NCI-H1694 treated with DMSO at 0.1 percent for 48 hours (cell line): ENCODE measurements around the gene RNF10.
A peak's percentile ranks its signal among the peaks of the same experiment; 100 is the strongest.
"Not testable (repeated sequence)": the region's sequence is repeated elsewhere in the genome, so short reads cannot be mapped to it uniquely, and the experiment has no call there.

Experiments
- DNase-seq: peaks from one replicate; lab custom pipeline; 2025; lab: John Stamatoyannopoulos, UW

RNF10 gene

DNA sequence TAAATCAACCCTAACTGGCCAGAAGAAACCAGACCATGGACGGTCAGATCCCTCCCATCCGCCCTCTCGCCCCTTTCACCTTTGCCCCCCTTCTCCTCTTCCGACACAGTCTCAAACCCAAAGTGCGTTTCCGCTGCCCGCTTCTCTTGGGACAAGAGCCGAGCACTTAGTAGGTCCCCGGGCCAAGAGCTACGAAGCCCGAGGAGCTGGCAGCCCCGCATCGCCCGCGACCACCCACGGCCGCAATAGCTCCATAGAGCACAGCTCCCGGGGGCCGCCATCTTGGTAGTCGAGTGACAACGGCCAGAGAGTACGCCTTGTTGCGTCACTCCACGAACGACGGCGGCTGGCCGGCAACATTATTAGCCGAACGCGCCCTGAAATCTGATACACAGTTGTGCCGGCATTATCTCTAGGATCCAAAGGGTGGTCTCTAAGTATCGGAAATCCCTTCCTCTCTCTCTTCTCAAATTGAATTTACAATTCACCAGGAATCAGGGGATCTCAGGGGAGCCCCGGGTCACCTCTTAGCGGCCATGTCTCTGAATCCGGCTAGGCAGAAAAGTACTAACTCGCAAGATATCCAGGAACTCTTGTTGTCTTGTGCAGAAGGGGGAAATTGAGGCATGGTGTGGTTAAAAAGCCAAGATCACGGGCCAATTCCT, 5.2 kb upstream of the RNF10 start, which contains the start of gene COQ5:
Gene COQ5, minus strand, starts transcription at position 298 of the 665 bp plus-strand sequence. Its CDS starts 17 bp downstream, at position 281.
- peak; percentile 68 for DNase-seq

- DNase-seq, result peak; percentile 60
These were observed 4.3 kb upstream of the RNF10 start for GRCh38 chr12:120529641-120530417.

GRCh38 chr12:120530418-120530761, 3.8 kb upstream of the RNF10 start:
- DNase-seq, result not testable (repeated sequence)

DNA sequence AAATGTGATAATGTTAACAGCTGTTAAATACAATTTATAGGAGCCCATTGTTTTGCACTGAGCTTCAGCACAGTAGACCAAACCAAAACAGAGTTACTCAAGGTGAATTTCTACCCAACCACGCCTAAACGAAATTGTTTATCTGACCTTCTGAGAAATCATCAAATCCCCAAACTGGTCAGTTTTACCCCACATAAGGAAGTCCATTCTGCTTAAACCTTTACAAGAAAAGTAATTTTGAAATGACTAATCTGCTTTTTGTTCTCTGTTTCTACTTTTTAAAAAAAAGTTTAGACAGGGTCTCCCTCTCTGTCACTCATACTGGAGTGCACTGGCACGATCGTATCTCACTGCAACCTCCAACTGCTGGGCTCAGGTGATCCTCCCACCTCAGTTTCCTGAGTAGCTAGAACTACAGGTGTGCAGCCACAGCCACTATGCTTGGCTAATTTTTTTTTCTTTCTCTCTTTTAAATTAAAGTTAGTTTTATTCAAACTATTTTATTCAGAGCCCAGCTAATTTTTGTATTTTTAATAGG, 1.4 kb upstream of the RNF10 start:
- no peak for DNase-seq

- no peak for DNase-seq
These were observed 823 bp downstream of the RNF10 start for GRCh38 chr12:120534703-120535655.

DNA sequence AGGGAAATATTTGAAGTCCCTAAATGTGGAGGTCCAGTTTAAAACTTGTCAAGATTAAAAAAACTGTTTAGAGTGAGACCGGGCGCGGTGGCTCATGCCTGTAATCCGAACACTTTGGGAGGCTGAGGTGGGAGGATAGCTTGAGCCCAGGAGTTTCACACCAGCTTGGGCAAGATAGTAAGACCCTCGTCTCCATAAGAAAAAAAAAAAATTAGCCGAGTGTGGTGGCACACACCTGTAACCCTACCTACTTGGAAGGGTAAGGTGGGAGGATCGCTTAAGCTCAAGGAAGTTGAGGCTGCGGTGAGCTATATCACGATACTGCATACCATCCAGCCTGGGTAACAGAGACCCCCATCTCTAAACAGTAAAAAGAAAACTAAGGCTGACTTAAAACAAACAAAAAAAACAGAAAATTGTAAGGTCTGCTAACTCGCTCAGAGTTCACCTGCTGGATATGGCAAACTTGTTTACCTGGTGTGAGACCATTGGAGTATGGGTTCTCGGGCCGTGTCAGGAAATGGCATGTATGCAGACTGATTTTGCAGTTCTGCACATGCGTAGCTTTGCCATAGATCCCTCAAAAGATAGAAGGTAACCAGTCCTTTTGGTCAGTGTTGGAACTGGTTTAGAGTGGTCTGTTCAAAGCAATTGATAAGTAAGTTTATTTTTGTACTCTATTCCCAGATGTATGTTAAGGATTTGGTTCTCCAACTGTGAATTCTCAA, 2.1 kb downstream of the RNF10 start:
- DNase-seq, result no peak

- DNase-seq, result no peak
These were observed 3.7 kb downstream of the RNF10 start for GRCh38 chr12:120537856-120538220.

- no peak for DNase-seq
These were observed 4.4 kb downstream of the RNF10 start for GRCh38 chr12:120538281-120539156.

- DNase-seq, result no peak
These were observed 5.1 kb downstream of the RNF10 start for GRCh38 chr12:120539303-120539702.

- no peak for DNase-seq
These were observed 6.3 kb downstream of the RNF10 start for GRCh38 chr12:120540445-120540844.

DNA sequence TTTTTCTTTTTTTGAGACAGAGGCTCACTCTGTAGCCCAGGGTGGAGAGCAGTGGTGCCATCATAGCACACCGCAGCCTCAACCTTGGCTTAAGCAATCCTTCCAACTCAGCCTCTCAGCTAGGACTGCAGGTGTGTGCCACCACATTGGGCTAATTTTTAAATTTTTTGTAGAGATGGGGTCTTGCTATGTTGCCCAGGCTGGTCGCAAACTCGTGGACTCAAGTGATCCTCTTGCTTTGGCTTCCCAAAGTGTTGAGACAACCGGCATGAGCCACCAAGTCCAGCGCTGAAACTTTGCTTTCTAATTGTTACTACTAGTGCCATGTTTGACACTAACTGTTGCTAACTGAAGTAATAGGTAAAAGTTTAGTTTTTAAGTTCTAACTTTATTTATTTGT, 8.0 kb downstream of the RNF10 start:
- no peak for DNase-seq

GRCh38 chr12:120544691-120545090, 10.5 kb downstream of the RNF10 start:
- DNase-seq, result no peak

GRCh38 chr12:120546050-120546386, 11.9 kb downstream of the RNF10 start:
- no peak for DNase-seq

DNA sequence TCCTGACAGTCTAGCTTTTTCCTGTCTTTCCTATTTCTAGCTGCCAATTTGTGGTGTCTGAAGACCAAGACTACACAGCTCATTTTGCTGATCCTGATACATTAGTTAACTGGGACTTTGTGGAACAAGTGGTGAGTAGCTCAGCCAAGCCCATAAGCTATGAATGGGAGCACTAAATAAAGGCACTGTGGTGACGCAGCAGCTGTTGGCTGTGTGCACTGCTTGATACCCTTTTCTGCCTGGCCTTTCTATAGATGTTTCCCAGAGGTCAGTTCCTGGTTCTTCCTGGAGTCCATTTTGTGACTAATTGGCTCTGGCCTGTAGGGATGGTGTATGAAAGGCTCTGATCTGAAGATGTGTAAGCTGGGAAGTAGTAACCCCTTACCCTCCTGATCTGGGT, 20.5 kb downstream of the RNF10 start:
- no peak for DNase-seq

DNA sequence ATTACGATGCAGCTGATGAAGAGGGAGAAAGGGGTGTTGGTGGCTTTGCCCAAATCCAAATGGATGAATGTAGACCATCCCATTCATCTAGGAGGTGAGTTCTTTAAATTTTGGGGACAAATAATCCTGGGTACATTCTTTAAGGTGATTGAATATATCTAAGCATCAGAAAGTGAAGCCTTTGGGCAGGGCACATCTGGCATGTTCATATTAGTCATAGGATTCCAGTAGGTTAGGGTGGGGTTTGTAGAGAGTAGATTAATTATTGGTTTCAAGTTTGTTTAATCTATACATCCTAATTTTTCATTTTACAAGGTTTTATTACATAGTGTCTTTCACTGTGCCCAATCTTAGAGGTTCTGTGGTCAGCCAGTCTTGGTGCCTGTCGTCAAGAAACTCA, 23.4 kb downstream of the RNF10 start:
- DNase-seq, result no peak

DNA sequence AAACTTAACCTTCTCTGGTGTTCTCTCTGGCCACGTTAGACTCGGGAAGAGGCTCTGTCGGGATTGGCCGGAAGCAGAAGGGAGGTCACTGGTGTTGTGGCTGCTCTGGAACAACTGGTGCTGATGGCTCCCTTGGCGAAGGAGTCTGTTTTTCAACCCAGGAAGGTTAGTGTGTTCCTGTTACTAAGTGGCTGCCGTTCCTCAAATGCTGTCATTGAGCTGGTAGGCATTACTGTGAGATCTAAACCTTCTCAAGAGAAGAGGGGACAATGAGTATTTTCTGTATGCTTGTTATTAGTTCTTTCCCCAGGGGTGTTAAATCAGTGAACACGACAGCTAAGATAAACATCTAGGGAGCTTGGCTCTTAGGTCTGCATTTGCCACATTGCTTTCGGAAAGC, 28.8 kb downstream of the RNF10 start:
- DNase-seq, result no peak

- DNase-seq, result no peak
These were observed 29.3 kb downstream of the RNF10 start for GRCh38 chr12:120563495-120563894.

DNA sequence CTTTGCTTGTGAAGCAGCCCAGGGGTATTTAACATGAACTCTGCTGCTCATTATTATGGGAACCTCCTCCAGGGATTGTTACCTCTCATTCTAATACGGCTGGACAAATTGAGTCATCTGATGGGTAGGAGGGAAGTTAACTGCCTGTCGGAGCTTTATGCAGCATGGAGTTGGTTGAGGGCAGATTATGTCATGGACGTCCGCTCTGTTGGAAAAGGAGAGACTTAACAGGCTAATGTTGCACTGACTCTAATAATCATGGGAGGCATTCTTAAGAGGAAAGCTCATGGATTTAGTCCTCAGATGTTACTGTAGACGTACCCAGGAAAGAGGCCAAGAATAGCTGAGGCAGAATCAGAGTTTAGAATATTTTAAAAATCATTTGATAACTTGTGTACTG, 37.1 kb downstream of the RNF10 start:
- no peak for DNase-seq

- DNase-seq, result no peak
These were observed 39.4 kb downstream of the RNF10 start for GRCh38 chr12:120573560-120573959.

DNA sequence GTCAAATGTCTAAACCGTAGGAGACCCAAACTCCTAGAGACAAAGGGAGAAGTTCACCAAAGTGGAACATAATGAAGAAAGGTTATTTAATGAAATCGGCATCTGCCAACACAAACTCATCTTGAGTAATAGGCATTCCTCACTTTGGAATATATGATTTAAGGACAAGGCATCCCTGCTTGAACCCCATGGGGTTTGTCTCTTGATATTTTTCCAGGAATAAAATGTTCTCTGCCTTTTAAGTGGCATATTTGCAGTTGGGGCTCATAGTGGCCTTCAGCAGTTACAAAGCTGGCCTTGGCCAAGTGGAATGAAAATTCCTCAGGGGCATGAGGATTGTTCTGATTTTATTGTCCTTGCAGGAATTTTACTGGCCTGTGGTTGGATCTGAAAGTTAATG, 40.0 kb downstream of the RNF10 start:
- no peak for DNase-seq

GRCh38 chr12:120579179-120579578, 45.0 kb downstream of the RNF10 start:
- DNase-seq, result no peak
